ENCODE results near the gene AHCYL2. TPM values are rescaled to one million over a fixed set of nuclear protein-coding genes. Genes with fewer than 3 reads are reported as not detected.
"Not testable (repeated sequence)": the region's sequence is repeated elsewhere in the genome, so short reads cannot be mapped to it uniquely, and the experiment has no call there.

The AHCYL2 gene
- total RNA-seq, 2 experiments from 2014 or later: 7.0 to 7.6 TPM

- CTCF ChIA-PET: interaction anchor here (1.1 kb wide), 1 partner anchor 12 kb away, joined by 3 read pairs; no protein-coding TSS in a partner anchor
Observed at GRCh38 chr7:129205987-129206785, 18.6 kb upstream of the AHCYL2 start.

DNA sequence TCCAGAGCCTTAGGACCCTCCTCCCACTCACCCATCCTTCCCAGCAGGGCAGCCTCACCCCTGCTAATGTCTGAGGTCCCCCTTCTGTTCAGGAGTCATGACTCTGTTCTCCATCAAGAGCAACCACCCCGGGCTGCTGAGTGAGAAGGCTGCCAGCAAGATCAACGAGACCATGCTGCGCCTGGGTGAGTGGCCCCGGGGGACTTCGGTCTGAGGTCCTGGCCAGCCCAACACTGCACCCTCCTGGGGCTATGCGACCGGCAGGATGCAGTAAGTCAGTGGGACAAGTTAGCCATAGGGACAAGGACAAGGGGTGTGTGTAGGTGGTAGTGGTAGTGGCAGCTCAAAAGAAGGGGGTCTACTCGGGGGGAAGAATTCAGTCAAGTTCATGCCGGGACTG is 16.2 kb upstream of the AHCYL2 start:
- POLR2A ChIA-PET: no interaction called here
- CTCF ChIA-PET: no interaction called here

More at GRCh38 chr7:129205987-129206785, 18.6 kb upstream of the AHCYL2 start:
- POLR2A ChIA-PET: no interaction called here

GRCh38 chr7:129209067-129209926 is 15.5 kb upstream of the AHCYL2 start:
- CTCF ChIA-PET: interaction anchor here (0.8 to 2.2 kb wide), 6 partner anchors 8 to 62 kb away, joined by 3 to 10 read pairs (median 6); no protein-coding TSS in a partner anchor
- POLR2A ChIA-PET: no interaction called here

DNA sequence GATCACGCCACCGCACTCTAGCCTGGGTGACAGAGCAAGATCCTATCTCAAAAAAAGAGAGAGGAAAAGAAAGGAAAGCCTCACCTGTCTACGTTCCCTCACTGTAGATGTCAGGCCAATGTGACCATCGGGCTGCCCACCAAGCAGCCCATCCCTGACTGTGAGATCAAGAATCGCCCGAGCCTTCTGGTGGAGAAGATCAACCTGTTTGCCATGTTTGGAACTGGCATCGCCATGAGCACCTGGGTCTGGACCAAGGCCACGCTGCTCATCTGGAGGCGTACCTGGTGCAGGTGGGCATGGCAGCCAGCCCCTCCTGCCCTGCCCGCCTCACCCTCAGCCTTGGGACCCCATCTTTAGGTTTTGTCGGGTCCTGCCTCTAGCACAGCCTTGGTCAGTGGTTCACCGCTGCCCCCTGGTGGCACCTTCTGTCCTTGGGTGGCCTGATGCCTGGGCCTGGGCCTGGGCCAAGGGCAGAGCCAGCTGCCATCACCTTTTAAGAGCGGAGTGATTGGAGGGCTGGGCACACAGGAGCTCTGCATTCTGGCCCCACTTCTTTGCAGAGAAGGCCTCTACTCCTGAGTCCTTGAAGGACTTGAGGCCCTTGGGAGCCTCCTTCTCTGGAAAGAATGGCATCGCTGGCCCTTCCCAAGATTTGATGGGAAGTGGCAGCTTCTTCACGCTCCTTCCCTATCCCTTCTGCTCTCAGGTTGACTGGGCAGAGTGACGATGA is 14.4 kb upstream of the AHCYL2 start:
- CTCF ChIA-PET: interaction anchor here (0.7 to 2.2 kb wide), 11 partner anchors 10 to 119 kb away, joined by 3 to 10 read pairs (median 3); no protein-coding TSS in a partner anchor

DNA sequence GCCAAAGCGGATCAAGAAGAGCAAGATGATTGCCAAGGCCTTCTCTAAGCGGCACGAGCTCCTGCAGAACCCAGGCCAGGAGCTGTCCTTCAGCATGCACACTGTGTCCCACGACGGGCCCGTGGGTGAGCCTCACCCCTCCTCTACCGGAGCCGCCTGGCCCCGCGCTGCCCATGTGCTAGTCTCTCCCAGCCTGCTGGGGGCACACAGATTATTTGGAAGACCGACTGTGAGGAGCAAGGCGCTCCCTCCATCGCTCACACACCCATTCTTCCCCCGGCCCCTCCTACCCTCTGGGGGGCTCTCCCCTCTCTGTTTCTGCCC is 13.9 kb upstream of the AHCYL2 start:
- ChIA-PET CTCF (interaction anchor here (0.7 to 2.2 kb wide), 8 partner anchors 9 to 119 kb away, joined by 3 to 10 read pairs (median 3); no protein-coding TSS in a partner anchor), POLR2A (no interaction called here)

More for the DNA sequence above, 14.4 kb upstream of the AHCYL2 start:
- POLR2A ChIA-PET: no interaction called here

DNA sequence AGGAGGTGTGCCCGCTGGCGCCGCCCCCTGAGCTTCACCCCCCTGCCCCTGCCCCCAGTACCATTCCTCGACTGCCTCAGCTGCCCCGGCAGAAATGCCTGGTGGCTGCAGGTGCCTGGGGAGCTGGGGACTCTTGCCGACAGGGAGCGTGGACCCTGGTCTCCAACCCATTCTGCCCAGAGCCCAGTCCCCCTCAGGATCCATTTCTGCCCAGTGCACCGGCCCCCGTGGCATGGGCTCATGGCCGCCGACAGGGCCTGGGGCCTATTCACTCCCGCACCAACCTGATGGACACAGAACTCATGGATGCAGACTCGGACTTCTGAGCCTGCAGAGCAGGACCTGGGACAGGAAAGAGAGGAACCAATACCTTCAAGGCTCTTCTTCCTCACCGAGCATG is 12.7 kb upstream of the AHCYL2 start:
- POLR2A ChIA-PET: no interaction called here
- CTCF ChIA-PET: interaction anchor here (0.8 to 1.2 kb wide), 2 partner anchors 48 to 372 kb away, joined by 3 read pairs; no protein-coding TSS in a partner anchor

DNA sequence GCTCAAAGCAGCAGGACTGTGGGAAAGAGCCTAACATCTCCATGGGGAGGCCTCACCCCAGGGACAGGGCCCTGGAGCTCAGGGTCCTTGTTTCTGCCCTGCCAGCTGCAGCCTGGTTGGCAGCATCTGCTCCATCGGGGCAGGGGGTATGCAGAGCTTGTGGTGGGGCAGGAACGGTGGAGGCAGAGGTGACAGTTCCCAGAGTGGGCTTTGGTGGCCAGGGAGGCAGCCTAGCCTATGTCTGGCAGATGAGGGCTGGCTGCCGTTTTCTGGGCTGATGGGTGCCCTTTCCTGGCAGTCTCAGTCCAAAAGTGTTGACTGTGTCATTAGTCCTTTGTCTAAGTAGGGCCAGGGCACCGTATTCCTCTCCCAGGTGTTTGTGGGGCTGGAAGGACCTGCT is 12.2 kb upstream of the AHCYL2 start:
- ChIA-PET CTCF (interaction anchor here (1.2 kb wide), 2 partner anchors 49 to 372 kb away, joined by 3 to 5 read pairs; no protein-coding TSS in a partner anchor), POLR2A (no interaction called here)

GRCh38 chr7:129213828-129214227 is 11.0 kb upstream of the AHCYL2 start:
- POLR2A ChIA-PET: no interaction called here
- CTCF ChIA-PET: interaction anchor here (0.7 to 1.2 kb wide), 5 partner anchors 11 to 50 kb away, joined by 3 to 6 read pairs (median 3); partner anchors contain the start of gene AHCYL2

DNA sequence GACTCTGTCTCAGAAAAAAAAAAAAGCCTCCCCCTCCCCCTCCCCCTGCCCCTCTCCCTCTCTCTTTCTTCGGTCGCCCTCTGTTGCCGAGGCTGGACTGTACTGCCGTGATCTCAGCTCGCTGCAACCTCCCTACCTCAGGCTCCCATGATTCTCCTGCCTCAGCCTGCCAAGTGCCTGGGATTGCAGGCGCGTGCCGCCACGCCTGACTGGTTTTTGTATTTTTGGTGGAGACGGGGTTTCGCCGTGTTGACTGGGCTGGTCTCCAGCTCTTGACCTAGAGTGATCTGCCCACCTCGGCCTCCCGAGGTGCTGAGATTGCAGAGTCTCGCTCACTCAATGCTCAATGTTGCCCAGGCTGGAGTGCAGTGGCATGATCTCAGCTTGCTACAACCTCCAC is 9.1 kb upstream of the AHCYL2 start:
- POLR2A ChIA-PET: not testable (repeated sequence)
- CTCF ChIA-PET: interaction anchor here (1.1 kb wide), 1 partner anchor 83 kb away, joined by 3 read pairs; no protein-coding TSS in a partner anchor

- CTCF ChIA-PET, POLR2A ChIA-PET: not testable (repeated sequence)
Observed at GRCh38 chr7:129216101-129216715, 8.6 kb upstream of the AHCYL2 start.

DNA sequence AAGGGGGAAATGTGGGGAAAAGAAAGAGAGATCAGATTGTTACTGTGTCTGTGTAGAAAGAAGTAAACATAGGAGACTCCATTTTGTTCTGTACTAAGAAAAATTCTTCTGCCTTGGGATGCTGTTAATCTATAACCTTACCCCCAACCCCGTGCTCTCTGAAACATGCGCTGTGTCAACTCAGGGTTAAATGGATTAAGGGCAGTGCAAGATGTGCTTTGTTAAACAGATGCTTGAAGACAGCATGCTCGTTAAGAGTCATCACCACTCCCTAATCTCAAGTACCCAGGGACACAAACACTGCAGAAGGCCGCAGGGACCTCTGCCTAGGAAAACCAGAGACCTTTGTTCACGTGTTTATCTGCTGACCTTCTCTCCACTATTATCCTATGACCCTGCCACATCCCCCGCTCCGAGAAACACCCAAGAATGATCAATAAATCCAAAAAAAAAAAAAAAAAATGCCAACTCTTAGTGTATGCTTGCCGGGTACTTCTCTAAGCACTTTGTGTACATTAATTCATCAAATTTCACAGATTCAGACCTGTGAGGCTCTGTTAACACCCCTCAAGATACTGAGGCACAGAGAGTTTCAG is 7.9 kb upstream of the AHCYL2 start:
- POLR2A ChIA-PET: not testable (repeated sequence)
- CTCF ChIA-PET: interaction anchor here (1.5 to 4.9 kb wide), 4 partner anchors 22 to 76 kb away, joined by 3 to 82 read pairs (median 10); no protein-coding TSS in a partner anchor

DNA sequence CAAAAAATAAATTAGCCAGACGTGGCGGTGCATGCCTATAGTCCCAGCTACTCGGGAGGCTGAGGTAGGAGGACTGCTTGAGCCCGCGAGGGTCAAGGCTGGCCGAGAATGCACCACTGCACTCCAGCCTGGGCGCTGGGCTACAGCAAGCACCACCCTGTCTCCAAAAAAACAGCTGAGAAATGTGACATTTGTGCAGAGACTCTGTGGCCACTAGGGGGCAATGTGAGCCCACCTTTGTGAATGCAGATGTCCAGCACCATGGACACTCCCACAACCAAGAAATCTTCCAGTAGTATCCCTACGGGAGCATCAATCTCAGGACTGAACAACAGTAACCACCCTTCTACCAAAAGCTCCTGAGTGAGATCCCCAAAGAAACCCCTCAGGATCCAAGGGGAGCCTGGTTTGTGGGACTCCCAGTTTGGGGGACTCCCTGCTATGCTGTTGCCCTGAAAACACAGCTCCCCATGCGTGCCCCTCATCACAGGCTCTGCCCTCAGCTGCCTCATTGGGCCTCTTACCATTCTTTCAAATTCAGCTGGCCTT is 6.2 kb upstream of the AHCYL2 start:
- ChIA-PET CTCF (interaction anchor here (0.6 to 4.9 kb wide), 34 partner anchors 10 to 542 kb away, joined by 3 to 82 read pairs (median 4); partner anchors contain the start of gene STRIP2), POLR2A (no interaction called here)

- POLR2A ChIA-PET: not testable (repeated sequence)
- CTCF ChIA-PET: interaction anchor here (0.7 to 4.9 kb wide), 26 partner anchors 8 to 552 kb away, joined by 3 to 82 read pairs (median 6); partner anchors contain the start of gene STRIP2
Observed at GRCh38 chr7:129219166-129219565, 5.7 kb upstream of the AHCYL2 start.

DNA sequence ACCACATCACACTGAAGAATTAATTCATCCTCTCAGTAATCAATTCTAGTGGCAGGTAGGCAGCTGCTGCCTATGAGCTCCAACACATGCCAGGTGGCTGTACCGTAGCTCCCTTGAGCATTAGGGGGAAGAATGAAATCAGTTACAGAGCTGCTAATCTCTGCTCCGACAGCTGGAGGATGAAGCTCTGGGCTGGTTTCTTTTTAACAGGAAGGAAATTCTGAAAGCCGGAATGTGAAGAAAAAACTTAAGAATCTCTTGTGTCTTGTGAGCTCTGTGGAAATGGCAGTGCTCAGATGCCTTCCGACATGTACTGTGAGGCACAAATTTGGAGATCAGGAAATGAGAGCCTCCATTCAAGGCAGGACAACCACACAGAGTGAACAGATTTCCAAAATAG is 2.8 kb upstream of the AHCYL2 start:
- CTCF ChIA-PET: interaction anchor here (0.7 to 1.9 kb wide), 2 partner anchors 16 to 49 kb away, joined by 3 to 7 read pairs; no protein-coding TSS in a partner anchor
- POLR2A ChIA-PET: interaction anchor here (0.5 kb wide), 1 partner anchor 49 kb away, joined by 3 read pairs; no protein-coding TSS in a partner anchor

- CTCF ChIA-PET: interaction anchor here (2.0 kb wide), 1 partner anchor 46 kb away, joined by 5 read pairs; no protein-coding TSS in a partner anchor
- POLR2A ChIA-PET: interaction anchor here (1.2 kb wide), 1 partner anchor 47 kb away, joined by 3 read pairs; no protein-coding TSS in a partner anchor
Observed at GRCh38 chr7:129225206-129225930, 538 bp downstream of the AHCYL2 start.

- ChIA-PET POLR2A (no interaction called here), CTCF (interaction anchor here (2.0 kb wide), 1 partner anchor 46 kb away, joined by 5 read pairs; no protein-coding TSS in a partner anchor)
Observed at GRCh38 chr7:129225931-129226572, 1.2 kb downstream of the AHCYL2 start.

Data from activated CD8-positive, alpha-beta memory T cell treated with anti-CD3 and anti-CD28 coated beads for 36 hours (primary cell).